ENCODE data around the gene SHISA9.
"Not testable (repeated sequence)": the region's sequence is repeated elsewhere in the genome, so short reads cannot be mapped to it uniquely, and the experiment has no call there.

The SHISA9 gene

GRCh38 chr16:12900156-12900555 is 1.2 kb upstream of the SHISA9 start:
- no peak for DNase-seq (ENCODE audit: low spot score)

DNA sequence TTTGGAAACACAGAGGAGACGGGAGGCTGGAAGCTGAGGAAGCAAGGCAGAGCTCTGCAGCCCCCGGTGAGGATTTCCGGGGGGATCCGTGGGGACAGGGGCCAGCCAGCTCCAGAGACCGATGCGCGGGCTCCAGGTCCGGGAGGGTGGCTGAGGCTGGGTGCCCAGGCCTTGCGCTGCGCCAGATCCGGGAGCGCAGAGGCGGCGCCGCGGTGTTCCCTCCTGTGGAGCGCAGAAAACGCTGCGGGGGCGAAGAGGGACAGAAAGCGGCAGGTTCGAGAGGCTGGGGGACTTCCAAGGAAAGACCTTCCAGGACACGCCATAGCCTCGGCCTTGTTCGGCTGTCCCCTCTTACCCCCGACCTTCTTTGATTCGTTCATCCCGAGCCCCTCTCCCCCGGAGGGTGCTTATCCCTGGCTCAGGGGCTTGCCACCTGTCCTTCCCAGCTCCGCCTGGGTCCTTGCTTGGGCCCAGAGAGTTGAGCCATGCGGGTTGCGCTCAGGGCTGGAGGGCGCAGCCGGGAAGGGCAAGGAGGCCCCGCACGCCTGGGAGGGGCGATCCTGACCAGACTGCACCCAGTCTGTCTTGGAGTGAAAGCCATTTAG is 697 bp upstream of the SHISA9 start:
- no peak for DNase-seq (ENCODE audit: low spot score)

GRCh38 chr16:12901204-12901596 is 198 bp upstream of the SHISA9 start:
- DNase-seq (ENCODE audit: low spot score) = no peak

DNA sequence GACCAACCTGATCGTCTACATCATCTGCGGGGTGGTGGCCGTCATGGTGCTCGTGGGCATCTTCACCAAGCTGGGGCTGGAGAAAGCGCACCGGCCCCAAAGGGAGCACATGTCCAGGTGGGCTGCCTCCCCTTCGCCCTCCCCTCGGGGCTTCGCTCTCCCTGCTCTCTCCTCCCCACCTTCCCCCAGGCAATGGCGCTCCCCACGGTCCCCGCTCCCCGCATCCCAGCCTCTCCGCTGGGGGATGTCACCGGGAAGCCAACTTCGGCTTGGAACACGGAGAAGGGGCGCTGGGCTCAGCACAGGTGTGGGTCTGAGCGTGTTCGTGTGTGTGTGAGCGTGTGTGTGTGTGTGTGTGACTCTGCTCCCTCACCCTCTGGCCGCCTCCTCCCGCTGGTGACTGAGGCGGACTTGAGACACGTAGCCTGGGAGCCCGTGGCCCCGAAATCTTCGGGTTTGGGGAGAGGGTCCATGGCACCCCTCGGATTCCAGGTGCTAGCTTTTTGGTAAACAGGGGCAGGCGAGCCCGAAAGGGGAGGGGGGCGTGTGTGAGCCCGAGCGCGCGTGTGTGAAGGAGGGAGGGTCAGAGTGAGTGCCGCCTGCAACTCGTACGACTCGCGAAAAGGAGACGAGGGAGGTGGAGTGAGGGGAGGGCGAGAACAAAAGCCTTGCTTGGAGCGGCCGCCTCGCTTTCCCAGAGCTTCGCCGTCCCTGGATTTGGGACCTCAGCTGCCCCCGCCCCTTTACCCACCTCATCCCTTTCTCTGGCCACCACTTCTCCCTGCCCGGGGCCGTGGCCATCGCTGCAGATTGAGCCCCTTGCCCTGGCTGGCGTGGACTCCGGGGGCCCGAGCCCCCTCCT is 1.3 kb downstream of the SHISA9 start:
- no peak for DNase-seq (ENCODE audit: low spot score)

DNA sequence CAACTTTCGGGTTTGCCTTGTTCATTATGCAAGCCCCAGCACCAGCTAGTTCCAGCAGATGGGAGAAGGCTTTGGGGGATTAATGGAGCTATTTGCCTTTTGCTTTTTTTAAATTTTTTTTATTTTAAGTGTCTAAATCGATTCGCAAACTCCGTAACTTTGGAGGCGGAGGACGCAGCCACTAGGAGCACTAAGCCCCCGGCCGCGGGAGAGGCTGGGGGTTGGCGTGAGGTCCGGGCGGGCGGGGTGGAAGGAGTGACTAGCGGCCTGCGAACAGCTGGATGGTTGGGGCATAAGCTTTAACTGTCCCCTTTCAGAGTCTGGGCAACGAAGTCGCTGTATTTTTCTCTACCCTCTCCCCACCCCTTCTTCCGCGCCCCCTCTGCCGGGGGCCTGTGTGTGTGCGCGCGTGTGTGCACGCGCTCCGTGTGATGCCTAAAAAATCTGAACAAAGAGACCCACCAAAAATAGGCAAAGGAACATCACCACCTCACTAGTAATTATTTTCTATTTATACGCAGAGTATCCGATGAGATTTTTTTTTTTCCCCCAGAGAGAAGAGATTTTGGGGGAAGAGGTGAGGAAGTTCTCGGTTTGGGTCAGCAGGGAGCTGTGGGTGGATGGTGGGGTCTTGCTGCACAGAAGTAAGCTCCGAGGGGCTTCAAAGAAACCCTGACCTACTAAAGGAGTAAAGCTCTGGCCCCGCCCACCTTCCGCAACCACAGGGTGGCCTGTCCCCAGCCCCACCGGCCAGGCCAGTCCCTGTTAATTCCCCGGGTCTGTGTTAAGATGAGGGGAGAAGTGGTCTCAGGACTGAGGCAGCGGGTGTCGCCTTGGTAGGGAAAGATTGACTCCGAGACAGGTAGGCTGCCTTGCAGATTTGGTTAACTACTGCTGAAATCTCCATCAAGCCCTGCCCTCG is 2.3 kb downstream of the SHISA9 start:
- DNase-seq (ENCODE audit: low spot score) = no peak

DNA sequence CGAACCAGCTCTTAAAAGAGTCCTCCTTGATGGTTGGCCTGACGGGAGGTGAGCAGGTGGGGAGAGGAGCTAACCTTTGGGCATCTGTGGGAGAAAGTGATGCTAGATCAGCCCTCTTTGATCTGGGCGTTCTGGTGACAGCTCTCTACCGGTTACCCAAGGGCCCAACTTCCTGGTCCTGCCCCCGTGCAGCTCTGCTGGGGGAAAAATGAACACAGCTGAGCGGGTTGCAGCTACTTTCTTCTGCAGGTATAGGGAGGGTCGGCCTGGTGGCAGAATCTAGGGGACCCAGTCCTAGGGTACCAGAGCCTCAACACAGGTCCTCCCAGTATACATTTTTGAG is 2.9 kb downstream of the SHISA9 start:
- DNase-seq (ENCODE audit: low spot score) = no peak

GRCh38 chr16:12906271-12906670 is 4.9 kb downstream of the SHISA9 start:
- no peak for DNase-seq (ENCODE audit: low spot score)

GRCh38 chr16:12906765-12907516 is 5.5 kb downstream of the SHISA9 start:
- DNase-seq (ENCODE audit: low spot score) = no peak

- no peak for DNase-seq (ENCODE audit: low spot score)
Measured at GRCh38 chr16:12907670-12908233, 6.4 kb downstream of the SHISA9 start.

DNA sequence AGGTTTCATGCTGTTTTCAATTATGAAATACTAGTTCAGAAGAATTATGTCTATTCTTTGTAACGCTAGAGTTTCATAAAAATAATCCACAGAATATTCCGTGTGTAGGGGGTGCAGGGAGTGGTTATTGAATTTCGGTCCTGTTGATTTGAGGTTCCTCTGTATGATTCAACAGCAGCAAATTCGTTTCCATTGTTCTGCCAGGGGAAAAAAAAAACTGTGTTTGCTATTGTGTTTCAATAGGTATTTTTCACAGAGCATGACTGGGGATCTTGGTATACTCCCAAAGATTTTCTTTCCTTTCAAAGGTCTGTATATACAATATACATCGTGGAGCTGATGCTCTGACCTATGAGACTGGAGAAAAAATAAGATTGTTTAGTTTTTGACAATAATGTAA is 15.8 kb downstream of the SHISA9 start:
- DNase-seq (ENCODE audit: low spot score) = no peak

GRCh38 chr16:12917653-12918052 is 16.3 kb downstream of the SHISA9 start:
- no peak for DNase-seq (ENCODE audit: low spot score)

DNA sequence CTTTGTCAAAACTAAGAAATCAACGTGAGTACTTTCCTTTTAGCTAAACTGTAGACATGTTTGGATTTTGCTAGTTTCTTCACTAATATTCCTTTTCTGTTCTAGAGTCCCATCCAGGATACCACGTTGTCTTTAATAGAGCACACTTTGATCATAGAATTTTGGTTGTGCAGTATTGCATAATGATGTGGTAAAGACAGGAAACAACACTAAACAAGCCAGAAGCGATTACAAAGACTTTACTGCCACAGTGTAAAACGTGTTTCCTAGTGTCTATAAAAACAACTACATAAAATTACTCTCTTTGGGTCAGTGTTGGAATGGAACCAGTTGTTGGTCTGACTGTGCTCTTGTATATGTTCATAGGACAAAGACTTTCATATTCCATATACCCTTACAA is 19.3 kb downstream of the SHISA9 start:
- no peak for DNase-seq (ENCODE audit: low spot score)

DNA sequence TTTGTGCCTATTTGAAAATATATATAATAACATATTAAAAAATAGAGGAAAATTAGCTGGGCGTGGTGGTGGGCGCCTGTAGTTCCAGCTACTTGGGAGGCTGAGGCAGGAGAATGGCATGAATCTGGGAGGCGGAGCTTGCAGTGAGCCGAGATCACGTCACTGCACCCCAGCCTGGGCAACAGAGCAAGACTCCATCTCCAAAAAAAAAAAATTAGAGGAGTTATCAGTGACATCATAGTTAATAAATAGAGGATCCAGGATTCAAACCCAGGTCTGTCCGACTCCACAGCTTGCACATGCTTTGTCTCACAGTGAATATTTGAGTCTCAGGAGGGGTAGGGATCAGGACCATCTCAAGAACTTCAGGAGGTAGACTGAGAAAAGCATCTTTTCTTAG is 22.2 kb downstream of the SHISA9 start:
- not testable (repeated sequence) for DNase-seq (ENCODE audit: low spot score)

GRCh38 chr16:12925026-12925800 is 23.8 kb downstream of the SHISA9 start:
- DNase-seq (ENCODE audit: low spot score) = no peak

DNA sequence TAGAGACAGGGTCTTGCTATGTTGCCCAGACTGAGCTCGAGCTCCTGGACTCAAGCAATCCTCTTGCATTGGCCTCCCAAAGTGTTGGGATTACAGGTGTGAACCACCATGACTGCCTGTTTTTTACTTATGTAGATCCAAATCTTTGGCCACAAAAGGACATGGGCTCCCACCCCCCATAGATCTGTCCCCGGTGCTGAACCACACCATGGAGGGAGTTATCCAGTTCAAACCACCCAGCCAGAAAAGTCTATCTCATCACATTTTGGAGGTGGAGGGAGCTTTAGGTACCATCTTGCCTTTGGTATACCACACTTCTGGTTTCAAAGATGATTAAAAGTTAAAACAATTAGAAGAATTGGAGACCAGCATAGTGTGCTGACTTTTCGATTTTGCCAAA is 26.2 kb downstream of the SHISA9 start:
- DNase-seq (ENCODE audit: low spot score) = no peak

GRCh38 chr16:12930881-12931280 is 29.5 kb downstream of the SHISA9 start:
- DNase-seq (ENCODE audit: low spot score) = no peak

- no peak for DNase-seq (ENCODE audit: low spot score)
Measured at GRCh38 chr16:12936391-12936790, 35.0 kb downstream of the SHISA9 start.

GRCh38 chr16:12941896-12942295 is 40.5 kb downstream of the SHISA9 start:
- no peak for DNase-seq (ENCODE audit: low spot score)

DNA sequence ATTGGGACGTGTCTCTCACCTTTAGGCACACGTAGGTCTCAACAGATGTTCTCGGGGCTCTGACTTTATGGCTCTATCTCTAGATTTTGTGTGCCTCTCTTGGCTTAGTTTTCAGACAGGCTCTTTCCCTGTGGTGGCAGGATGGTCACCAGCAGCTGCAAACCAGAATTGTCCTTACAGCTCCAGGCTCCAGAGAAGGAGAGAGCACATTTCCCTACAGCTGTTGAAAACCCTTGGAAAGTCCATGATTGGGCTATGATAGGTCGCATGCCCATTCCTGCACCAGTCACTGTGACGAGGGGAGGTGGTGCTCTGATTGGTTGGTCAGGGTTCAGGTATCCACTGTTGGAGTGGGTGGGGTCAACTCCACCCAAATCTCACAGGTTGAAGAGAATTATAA is 41.5 kb downstream of the SHISA9 start:
- DNase-seq (ENCODE audit: low spot score) = no peak

DNA sequence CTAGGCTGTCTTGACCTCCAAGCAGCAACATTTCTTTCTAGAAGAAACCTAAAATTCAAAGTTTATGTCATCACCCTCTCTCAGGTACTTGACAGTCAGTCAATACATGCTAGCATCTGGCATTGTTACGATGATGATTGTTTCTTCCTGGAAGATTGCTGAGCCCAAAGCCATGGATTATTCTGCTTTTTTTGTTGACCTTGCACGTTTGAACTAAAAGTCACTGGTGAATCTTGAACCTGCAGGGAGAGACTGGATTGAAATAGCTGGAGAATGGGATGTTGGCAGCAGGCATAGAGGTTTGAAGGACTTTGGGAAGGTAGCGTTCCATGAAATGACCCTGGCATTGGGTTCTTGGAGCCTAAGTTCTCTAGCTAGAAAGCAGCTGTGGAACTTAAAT is 42.9 kb downstream of the SHISA9 start:
- DNase-seq (ENCODE audit: low spot score) = no peak

DNA sequence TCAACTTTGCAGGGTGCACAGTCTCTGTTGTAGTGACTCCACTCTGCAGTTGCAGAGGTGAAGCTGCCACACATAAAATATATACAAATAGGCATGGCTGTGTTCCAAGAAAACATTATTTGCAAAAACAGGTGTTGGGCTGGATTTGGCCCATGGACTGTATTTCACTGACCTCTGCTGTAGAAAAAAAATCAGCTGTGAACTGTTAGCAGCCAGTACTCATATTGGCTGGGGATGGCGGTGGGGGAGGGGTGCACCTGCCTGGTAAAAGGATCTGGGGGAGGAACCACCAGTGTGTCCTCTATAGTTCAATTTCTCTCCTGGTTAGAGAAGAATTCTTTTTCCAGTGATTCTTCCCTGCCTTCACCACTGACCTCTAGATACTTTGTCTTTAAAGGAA is 50.0 kb downstream of the SHISA9 start:
- DNase-seq (ENCODE audit: low spot score) = no peak

All from hematopoietic multipotent progenitor cell treated with erythropoietin and hydrocortisone succinate and interleukin-3 and kit ligand, for 17 days (in vitro differentiated cells).